ENCODE results near the gene MACROD2. TPM values are rescaled to one million over a fixed set of nuclear protein-coding genes. Genes with fewer than 3 reads are reported as not detected.

The MACROD2 gene
- total and polyA plus RNA-seq, 4 donors, result 0.66 to 10.5 (median 3.3) TPM

GRCh38 chr20:14310977-14311627 is 315.8 kb downstream of the MACROD2 start:
- TF ChIP-seq ATF3 (IDR thresholded peaks at IDR 0.05), result no peak
- no peak for TF ChIP-seq RXRA (IDR thresholded peaks at IDR 0.05)
- TF ChIP-seq ZBTB33 (IDR thresholded peaks at IDR 0.05), result no peak
- no peak for TF ChIP-seq HNF4A (conservative IDR thresholded peaks at IDR 0.05)
- no peak for TF ChIP-seq REST (IDR thresholded peaks at IDR 0.05)
- TF ChIP-seq RAD21 (IDR thresholded peaks at IDR 0.05), result no peak
- TF ChIP-seq GABPA (IDR thresholded peaks at IDR 0.05 in 1 of 2, conservative IDR thresholded peaks at IDR 0.05 in 1 of 2), result no peak
- no peak for TF ChIP-seq YY1 (IDR thresholded peaks at IDR 0.05)
- 96% methylated on average over 5 of the region's 5 CpGs for WGBS
- no peaks in the 10 kb centered on the region for H3K9me3 ChIP-seq (ENCODE audit: control insufficient read depth in 4 of 4, low read length in 3 of 4)
- H3K4me1 ChIP-seq (ENCODE audit: control insufficient read depth in 4 of 4, insufficient read depth in 4 of 4, low read length in 3 of 4), result no peaks in the 10 kb centered on the region
- peaks cover 0 to 2% (median 0%) of the 10 kb centered on the region in 4 donors for H3K36me3 ChIP-seq (ENCODE audit: control insufficient read depth in 4 of 4, insufficient read depth in 3 of 4, low read depth in 1 of 4, low read length in 3 of 4)
- no peaks in the 10 kb centered on the region for H3K27me3 ChIP-seq (ENCODE audit: control insufficient read depth in 4 of 4, insufficient read depth in 4 of 4, low read length in 3 of 4)
- H3K27ac ChIP-seq (ENCODE audit: low read depth in 1 of 2, low read length in 2 of 2), result no peak overlapping the region
- DNase-seq (ENCODE audit: low spot score), result no peak
- no peak overlapping the region for H3K4me3 ChIP-seq (ENCODE audit: low read depth in 1 of 3, low read length in 3 of 3)
- no peak overlapping the region for H3K9ac ChIP-seq (ENCODE audit: low read depth in 1 of 2, low read length in 2 of 2)

GRCh38 chr20:14312001-14312400 is 316.7 kb downstream of the MACROD2 start:
- no peaks in the 10 kb centered on the region for H3K27me3 ChIP-seq (ENCODE audit: control insufficient read depth in 4 of 4, insufficient read depth in 4 of 4, low read length in 3 of 4)
- 94% methylated on average over 2 of the region's 2 CpGs for WGBS

More at GRCh38 chr20:14312001-14312400, 316.7 kb downstream of the MACROD2 start:
- no peaks in the 10 kb centered on the region for H3K4me1 ChIP-seq (ENCODE audit: control insufficient read depth in 4 of 4, insufficient read depth in 4 of 4, low read length in 3 of 4)
- DNase-seq (ENCODE audit: low spot score), result no peak
- H3K9ac ChIP-seq (ENCODE audit: low read depth in 1 of 2, low read length in 2 of 2), result no peak overlapping the region
- no peak overlapping the region for H3K4me3 ChIP-seq (ENCODE audit: low read depth in 1 of 3, low read length in 3 of 3)
- no peak overlapping the region for H3K27ac ChIP-seq (ENCODE audit: low read depth in 1 of 2, low read length in 2 of 2)
- no peak for TF ChIP-seq CTCF (IDR thresholded peaks at IDR 0.05; ENCODE audit: low read depth, low read length, missing input control)
- TF ChIP-seq EGR1 (IDR thresholded peaks at IDR 0.05; ENCODE audit: low read depth in 2 of 2), result no peak
- no peaks in the 10 kb centered on the region for H3K9me3 ChIP-seq (ENCODE audit: control insufficient read depth in 4 of 4, low read length in 3 of 4)
- peaks cover 0 to 2% (median 0%) of the 10 kb centered on the region in 4 donors for H3K36me3 ChIP-seq (ENCODE audit: control insufficient read depth in 4 of 4, insufficient read depth in 3 of 4, low read depth in 1 of 4, low read length in 3 of 4)

All from liver (tissue), 9 donors.